Panc1 (cell line): ENCODE results near the gene PDLIM3. TPM values are rescaled to one million over a fixed set of nuclear protein-coding genes. Genes with fewer than 3 reads are reported as not detected.

Experiments used
- ATAC-seq: fragments of 200-7000 bp; cut with Tn5 transposase; 2 replicates; pipeline ENCODE4 v1.9.1; 2020; ENCODE audit warnings: mild to moderate bottlenecking, moderate library complexity
- BruUV-seq: library from RNA; stranded (reverse); fragments of 400-500 nt; replicated peaks from 2 replicates; lab custom pipeline; 2021; lab: Mats Ljungman, UMichigan
- CTCF ChIA-PET: fragments of 300-600 bp; sonication (Branson Sonifier 250); formaldehyde crosslinking; loops from one replicate; lab custom pipeline; 2022; ENCODE audit warnings: antibody characterized with exemption; lab: Charles Lee
- POLR2A ChIA-PET: fragments of 300-600 bp; sonication (Branson Sonifier 250); formaldehyde crosslinking; loops from one replicate; lab custom pipeline; 2022; ENCODE audit warnings: antibody characterized with exemption; lab: Charles Lee
- DNase-seq: peaks from one replicate; pipeline ENCODE4 v3.0.0-alpha.2; 2010; ENCODE audit warnings: low read depth, low spot score
- H3K27ac ChIP-seq: 2 replicates; pipeline ENCODE4 v1.5.1; 2011; ENCODE audit warnings: mild to moderate bottlenecking, low read length, inconsistent platforms
- H3K27me3 ChIP-seq: fragments of 200-500 bp; sonication (Bioruptor generic); 2 replicates; pipeline ENCODE4 v1.6.0; 2014; ENCODE audit warnings: low read length, inconsistent platforms; ENCODE audit not compliant: control insufficient read depth, insufficient read depth
- H3K36me3 ChIP-seq: fragments of 200-500 bp; sonication (Bioruptor generic); 2 replicates; pipeline ENCODE4 v1.5.1; 2014; ENCODE audit warnings: inconsistent platforms, mild to moderate bottlenecking, low read length, moderate library complexity; ENCODE audit not compliant: control insufficient read depth, insufficient read depth
- H3K4me1 ChIP-seq: 2 replicates; pipeline ENCODE4 v1.5.1; 2011; ENCODE audit warnings: inconsistent platforms, mild to moderate bottlenecking, low read length, moderate library complexity; ENCODE audit not compliant: control insufficient read depth, insufficient read depth
- H3K4me3 ChIP-seq, 2 experiments: 2 replicates each; pipeline ENCODE4 v1.5.1; 2011 to 2012; ENCODE audit warnings: low read depth in 2 of 2, low read length in 2 of 2, mild to moderate bottlenecking in 2 of 2, inconsistent platforms in 1 of 2, moderate library complexity in 1 of 2
- H3K9me3 ChIP-seq: fragments of 200-500 bp; sonication (Bioruptor generic); 2 replicates; pipeline ENCODE4 v1.5.1; 2014; ENCODE audit warnings: low read depth, mild to moderate bottlenecking, inconsistent platforms, low read length, moderate library complexity; ENCODE audit not compliant: control insufficient read depth, insufficient read depth
- POLR2AphosphoS5 ChIP-seq: IDR thresholded peaks from 2 replicates; pipeline ENCODE4 v1.6.1; 2012; ENCODE audit warnings: mild to moderate bottlenecking, low read depth, low read length, moderate library complexity
- SIN3A ChIP-seq: IDR thresholded peaks from 2 replicates; pipeline ENCODE4 v1.6.1; 2012; ENCODE audit warnings: low read depth, mild to moderate bottlenecking, low read length, moderate library complexity, borderline replicate concordance; ENCODE audit not compliant: insufficient read depth
- TCF7L2 ChIP-seq: IDR thresholded peaks from 2 replicates; pipeline ENCODE4 v1.6.1; 2011; ENCODE audit warnings: mild to moderate bottlenecking, low read depth, low read length, inconsistent platforms
- in situ Hi-C: cut with HindIII; loops from 2 replicates; pipeline ENCODE4 v1.10.0; 2016; ENCODE audit warnings: low sequenced_read_pairs, low pct_unique_long_range_greater_than_20kb
- intact Hi-C: fragments of 100-400 bp; cut with micrococcal nuclease; formaldehyde crosslinking; loops from one replicate; pipeline ENCODE4 v1.10.0; 2022; ENCODE audit not compliant: unreplicated experiment
- total RNA-seq: library from RNA; stranded (reverse); gene quantifications from one replicate; pipeline ENCODE4 v1.2.1, GENCODE V29; 2021; ENCODE audit not compliant: unreplicated experiment
- TF ChIP-seq, protein P1 (sequence below): fragments of 450-650 bp; IDR thresholded peaks from 2 replicates; pipeline ENCODE4 v1.5.1; 2017; ENCODE audit warnings: mild to moderate bottlenecking
- TF ChIP-seq, protein P2 (sequence below), 2 experiments: IDR thresholded peaks; 2 replicates each; pipeline ENCODE4 v1.6.1; 2011 to 2012; ENCODE audit warnings: low read depth in 2 of 2, control low read depth in 1 of 2, low read length in 1 of 2, mild to moderate bottlenecking in 1 of 2, moderate library complexity in 1 of 2; ENCODE audit not compliant: insufficient read depth in 1 of 2

The PDLIM3 gene
- total RNA-seq, 1 experiment from 2014 or later = 0.10 TPM

DNA sequence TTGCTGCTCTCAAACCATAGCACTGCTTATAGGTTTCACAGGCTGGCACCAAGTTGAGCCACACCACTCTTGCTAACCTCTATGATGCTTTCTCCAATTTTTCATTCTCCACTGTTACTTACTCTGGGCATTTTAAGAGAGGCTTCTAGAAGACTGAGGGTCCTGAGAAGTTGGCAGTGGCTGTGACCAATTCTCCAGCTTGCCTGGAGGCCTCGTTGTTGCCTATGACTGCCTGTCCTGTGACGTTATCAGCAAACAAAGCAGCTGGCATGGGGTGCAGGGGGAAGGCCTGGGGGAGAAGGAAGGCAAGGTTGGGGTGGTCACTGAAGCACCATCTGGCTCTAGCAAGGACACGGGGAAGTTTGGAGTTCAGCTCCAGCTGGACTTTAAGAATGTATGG, 30.4 kb upstream of the PDLIM3 start:
- BruUV-seq = no TSS peak
- no peaks in the 10 kb centered on the region for H3K9me3 ChIP-seq
- TF ChIP-seq TCF7L2 (no peak), POLR2AphosphoS5 (no peak), SIN3A (no peak)
- TF ChIP-seq, protein P1, sequence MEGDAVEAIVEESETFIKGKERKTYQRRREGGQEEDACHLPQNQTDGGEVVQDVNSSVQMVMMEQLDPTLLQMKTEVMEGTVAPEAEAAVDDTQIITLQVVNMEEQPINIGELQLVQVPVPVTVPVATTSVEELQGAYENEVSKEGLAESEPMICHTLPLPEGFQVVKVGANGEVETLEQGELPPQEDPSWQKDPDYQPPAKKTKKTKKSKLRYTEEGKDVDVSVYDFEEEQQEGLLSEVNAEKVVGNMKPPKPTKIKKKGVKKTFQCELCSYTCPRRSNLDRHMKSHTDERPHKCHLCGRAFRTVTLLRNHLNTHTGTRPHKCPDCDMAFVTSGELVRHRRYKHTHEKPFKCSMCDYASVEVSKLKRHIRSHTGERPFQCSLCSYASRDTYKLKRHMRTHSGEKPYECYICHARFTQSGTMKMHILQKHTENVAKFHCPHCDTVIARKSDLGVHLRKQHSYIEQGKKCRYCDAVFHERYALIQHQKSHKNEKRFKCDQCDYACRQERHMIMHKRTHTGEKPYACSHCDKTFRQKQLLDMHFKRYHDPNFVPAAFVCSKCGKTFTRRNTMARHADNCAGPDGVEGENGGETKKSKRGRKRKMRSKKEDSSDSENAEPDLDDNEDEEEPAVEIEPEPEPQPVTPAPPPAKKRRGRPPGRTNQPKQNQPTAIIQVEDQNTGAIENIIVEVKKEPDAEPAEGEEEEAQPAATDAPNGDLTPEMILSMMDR = no peak
- TF ChIP-seq, protein P2, sequence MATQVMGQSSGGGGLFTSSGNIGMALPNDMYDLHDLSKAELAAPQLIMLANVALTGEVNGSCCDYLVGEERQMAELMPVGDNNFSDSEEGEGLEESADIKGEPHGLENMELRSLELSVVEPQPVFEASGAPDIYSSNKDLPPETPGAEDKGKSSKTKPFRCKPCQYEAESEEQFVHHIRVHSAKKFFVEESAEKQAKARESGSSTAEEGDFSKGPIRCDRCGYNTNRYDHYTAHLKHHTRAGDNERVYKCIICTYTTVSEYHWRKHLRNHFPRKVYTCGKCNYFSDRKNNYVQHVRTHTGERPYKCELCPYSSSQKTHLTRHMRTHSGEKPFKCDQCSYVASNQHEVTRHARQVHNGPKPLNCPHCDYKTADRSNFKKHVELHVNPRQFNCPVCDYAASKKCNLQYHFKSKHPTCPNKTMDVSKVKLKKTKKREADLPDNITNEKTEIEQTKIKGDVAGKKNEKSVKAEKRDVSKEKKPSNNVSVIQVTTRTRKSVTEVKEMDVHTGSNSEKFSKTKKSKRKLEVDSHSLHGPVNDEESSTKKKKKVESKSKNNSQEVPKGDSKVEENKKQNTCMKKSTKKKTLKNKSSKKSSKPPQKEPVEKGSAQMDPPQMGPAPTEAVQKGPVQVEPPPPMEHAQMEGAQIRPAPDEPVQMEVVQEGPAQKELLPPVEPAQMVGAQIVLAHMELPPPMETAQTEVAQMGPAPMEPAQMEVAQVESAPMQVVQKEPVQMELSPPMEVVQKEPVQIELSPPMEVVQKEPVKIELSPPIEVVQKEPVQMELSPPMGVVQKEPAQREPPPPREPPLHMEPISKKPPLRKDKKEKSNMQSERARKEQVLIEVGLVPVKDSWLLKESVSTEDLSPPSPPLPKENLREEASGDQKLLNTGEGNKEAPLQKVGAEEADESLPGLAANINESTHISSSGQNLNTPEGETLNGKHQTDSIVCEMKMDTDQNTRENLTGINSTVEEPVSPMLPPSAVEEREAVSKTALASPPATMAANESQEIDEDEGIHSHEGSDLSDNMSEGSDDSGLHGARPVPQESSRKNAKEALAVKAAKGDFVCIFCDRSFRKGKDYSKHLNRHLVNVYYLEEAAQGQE (IDR thresholded peaks at IDR 0.05; ENCODE audit: insufficient read depth in 1 of 2, low read depth in 2 of 2, low read length in 1 of 2) = no peak
- intact Hi-C loops = no loop called here
- DNase-seq (no peak), ATAC-seq (no peak)
- H3K4me3 ChIP-seq = no peak overlapping the region
- in situ Hi-C loops = no loop called here
- CTCF ChIA-PET = no interaction called here
- no peaks in the 10 kb centered on the region for H3K36me3 ChIP-seq
- no peaks in the 10 kb centered on the region for H3K4me1 ChIP-seq
- no peaks in the 10 kb centered on the region for H3K27me3 ChIP-seq
- H3K27ac ChIP-seq = no peak overlapping the region
- POLR2A ChIA-PET = no interaction called here

DNA sequence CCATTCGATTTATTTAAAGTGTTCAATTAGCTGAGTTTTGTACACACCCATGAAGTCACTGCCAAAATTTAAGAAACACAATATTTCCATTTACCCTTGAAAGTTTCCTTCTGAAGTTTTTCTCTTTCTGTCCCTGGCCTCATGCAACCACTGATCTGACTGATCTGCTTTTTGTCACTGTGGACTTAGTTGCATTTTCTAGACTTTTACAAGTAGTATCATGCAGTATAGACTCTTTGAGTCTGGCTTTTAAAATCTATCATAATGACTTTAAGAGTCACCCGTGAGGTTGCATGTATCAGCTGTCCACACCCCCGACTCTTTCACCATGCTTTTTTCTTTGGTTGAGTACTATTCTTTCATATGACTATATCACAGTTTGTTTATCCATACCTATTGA, 29.0 kb upstream of the PDLIM3 start:
- no TSS peak for BruUV-seq
- intact Hi-C loops = no loop called here

More for the DNA sequence above, 29.0 kb upstream of the PDLIM3 start:
- no peak for TF ChIP-seq SIN3A
- TF ChIP-seq, protein P2 (IDR thresholded peaks at IDR 0.05; ENCODE audit: insufficient read depth in 1 of 2, low read depth in 2 of 2, low read length in 1 of 2) = no peak
- no peak for TF ChIP-seq POLR2AphosphoS5
- TF ChIP-seq TCF7L2 = no peak
- TF ChIP-seq, protein P1 = no peak
- Histone ChIP-seq H3K4me3 (no peak overlapping the region), H3K27me3 (no peaks in the 10 kb centered on the region), H3K9me3 (no peaks in the 10 kb centered on the region), H3K27ac (no peak overlapping the region), H3K4me1 (no peaks in the 10 kb centered on the region), H3K36me3 (no peaks in the 10 kb centered on the region)
- POLR2A ChIA-PET = no interaction called here
- CTCF ChIA-PET = no interaction called here
- in situ Hi-C loops = no loop called here
- ATAC-seq = no peak
- no peak for DNase-seq
